ENCODE measurements around the gene FGF12.

- TF ChIP-seq CTCF (IDR thresholded peaks at IDR 0.05; ENCODE audit: insufficient read depth, low read length, poor library complexity, severe bottlenecking) (no peak), EZH2phosphoT487 (conservative IDR thresholded peaks at IDR 0.05; ENCODE audit: low read length) (no peak)
Measured at GRCh38 chr3:192244591-192244990, 482.8 kb downstream of the FGF12 start.

Measured in SU-DHL-6 (cell line).